ENCODE data around the gene BMERB1.

- no peak for TF ChIP-seq POLR2A (IDR thresholded peaks at IDR 0.05; ENCODE audit: low read depth, low read length)
- no peak for TF ChIP-seq POLR2AphosphoS5 (IDR thresholded peaks at IDR 0.05; ENCODE audit: low read depth, low read length)
- TF ChIP-seq PAX5 (IDR thresholded peaks at IDR 0.05; ENCODE audit: insufficient read depth, low read length, severe bottlenecking) = no peak
- no peak for TF ChIP-seq TAF1 (IDR thresholded peaks at IDR 0.05; ENCODE audit: low read depth, low read length)
- no peak for TF ChIP-seq POU2F2 (IDR thresholded peaks at IDR 0.05; ENCODE audit: low read depth, low read length)
Observed at GRCh38 chr16:15530085-15530484, 95.7 kb downstream of the BMERB1 start.

Measured in GM12891 (cell line).